HEK293 (cell line): Measurements from ENCODE around the gene BLM.

Source experiments
- CTCF ChIA-PET: fragments of 350-600 bp; formaldehyde crosslinking; extraction: SDS; loops from one replicate; lab custom pipeline; 2021; ENCODE audit warnings: antibody characterized with exemption; lab: Yijun Ruan, JAX
- POLR2A ChIA-PET: fragments of 300-600 bp; formaldehyde crosslinking; extraction: SDS; loops from one replicate; lab custom pipeline; 2020; ENCODE audit warnings: antibody characterized with exemption, inconsistent platforms; lab: Yijun Ruan, JAX
- H3K27ac ChIP-seq: fragments of 200-500 bp; sonication (Bioruptor generic); 2 replicates; pipeline ENCODE4 v1.5.1; 2014; ENCODE audit warnings: low read depth, low read length, control low read depth, inconsistent platforms; ENCODE audit errors: extremely low read depth
- H3K36me3 ChIP-seq, 2 experiments: fragments of 200-500 bp in 1 of 2; sonication (Bioruptor generic) in 1 of 2; 1 replicate in 1 of 2; 2 replicates in 1 of 2; pipeline ENCODE4 v1.5.1; 2014 to 2017; ENCODE audit warnings: inconsistent platforms in 2 of 2, low read length in 2 of 2; ENCODE audit not compliant: control insufficient read depth in 2 of 2, insufficient read depth in 1 of 2
- H3K4me1 ChIP-seq: fragments of 200-500 bp; sonication (Bioruptor generic); 2 replicates; pipeline ENCODE4 v1.5.1; 2014; ENCODE audit warnings: mild to moderate bottlenecking, low read length, inconsistent platforms; ENCODE audit not compliant: control insufficient read depth, insufficient read depth
- H3K4me3 ChIP-seq: 2 replicates; pipeline ENCODE4 v1.5.1; 2011; ENCODE audit warnings: low read depth, mild to moderate bottlenecking, control low read depth, low read length, moderate library complexity
- H3K9me3 ChIP-seq: fragments of 200-500 bp; sonication (Bioruptor generic); 2 replicates; pipeline ENCODE4 v1.5.1; 2014; ENCODE audit warnings: low read depth, low read length, inconsistent platforms; ENCODE audit not compliant: control insufficient read depth, insufficient read depth
- ELK4 ChIP-seq: IDR thresholded peaks from 2 replicates; pipeline ENCODE4 v1.6.1; 2011; ENCODE audit warnings: mild to moderate bottlenecking, low read depth, low read length, borderline replicate concordance
- GLIS1 ChIP-seq: fragments of 450-650 bp; formaldehyde crosslinking; IDR thresholded peaks from 2 replicates; pipeline ENCODE4 v1.5.1; 2016; ENCODE audit warnings: missing biosample characterization, missing genetic modification characterization
- GLIS2 ChIP-seq: fragments of 450-650 bp; formaldehyde crosslinking; IDR thresholded peaks from 2 replicates; pipeline ENCODE4 v1.5.1; 2016; ENCODE audit warnings: missing biosample characterization, missing genetic modification characterization
- KLF10 ChIP-seq: fragments of 450-650 bp; IDR thresholded peaks from 2 replicates; pipeline ENCODE4 v1.5.1; 2018; ENCODE audit warnings: missing biosample characterization, mild to moderate bottlenecking, missing genetic modification characterization
- SCRT1 ChIP-seq: fragments of 450-650 bp; formaldehyde crosslinking; IDR thresholded peaks from 2 replicates; pipeline ENCODE4 v1.5.1; 2016; ENCODE audit warnings: missing biosample characterization, missing genetic modification characterization, borderline replicate concordance
- SCRT2 ChIP-seq: fragments of 450-650 bp; formaldehyde crosslinking; IDR thresholded peaks from 2 replicates; pipeline ENCODE4 v1.5.1; 2016; ENCODE audit warnings: missing biosample characterization, missing genetic modification characterization
- SP2 ChIP-seq: fragments of 450-650 bp; formaldehyde crosslinking; IDR thresholded peaks from 2 replicates; pipeline ENCODE4 v1.5.1; 2016; ENCODE audit warnings: missing biosample characterization, missing genetic modification characterization
- SP3 ChIP-seq: fragments of 450-650 bp; formaldehyde crosslinking; IDR thresholded peaks from 2 replicates; pipeline ENCODE4 v1.5.1; 2016; ENCODE audit warnings: missing biosample characterization, missing genetic modification characterization
- TRIM28 ChIP-seq: IDR thresholded peaks from 2 replicates; pipeline ENCODE4 v1.6.1; 2011; ENCODE audit warnings: low read length, control low read depth, borderline replicate concordance
- YY1 ChIP-seq: fragments of 450-650 bp; formaldehyde crosslinking; IDR thresholded peaks from 2 replicates; pipeline ENCODE4 v1.5.1; 2018; ENCODE audit warnings: missing biosample characterization, missing genetic modification characterization
- ZBTB48 ChIP-seq: fragments of 450-650 bp; formaldehyde crosslinking; IDR thresholded peaks from 2 replicates; pipeline ENCODE4 v1.5.1; 2016; ENCODE audit warnings: missing biosample characterization, missing genetic modification characterization
- ZNF112 ChIP-seq: fragments of 450-650 bp; formaldehyde crosslinking; IDR thresholded peaks from 2 replicates; pipeline ENCODE4 v1.5.0; 2017; ENCODE audit warnings: missing biosample characterization, missing genetic modification characterization
- ZNF157 ChIP-seq: fragments of 450-650 bp; formaldehyde crosslinking; IDR thresholded peaks from 2 replicates; pipeline ENCODE4 v1.5.1; 2016; ENCODE audit warnings: missing biosample characterization, missing genetic modification characterization
- ZNF169 ChIP-seq: fragments of 450-650 bp; formaldehyde crosslinking; IDR thresholded peaks from 2 replicates; pipeline ENCODE4 v1.5.1; 2016; ENCODE audit warnings: missing biosample characterization, missing genetic modification characterization
- ZNF26 ChIP-seq: fragments of 450-650 bp; formaldehyde crosslinking; IDR thresholded peaks from 2 replicates; pipeline ENCODE4 v1.5.1; 2016; ENCODE audit warnings: missing biosample characterization, missing genetic modification characterization
- ZNF302 ChIP-seq: fragments of 450-650 bp; formaldehyde crosslinking; IDR thresholded peaks from 2 replicates; pipeline ENCODE4 v1.5.1; 2016; ENCODE audit warnings: missing biosample characterization, missing genetic modification characterization, low read depth
- ZNF311 ChIP-seq: fragments of 450-650 bp; formaldehyde crosslinking; IDR thresholded peaks from 2 replicates; pipeline ENCODE4 v1.5.1; 2017; ENCODE audit warnings: missing biosample characterization, missing genetic modification characterization, borderline replicate concordance
- ZNF335 ChIP-seq: fragments of 450-650 bp; formaldehyde crosslinking; conservative IDR thresholded peaks from 2 replicates; pipeline ENCODE4 v1.5.1; 2016; ENCODE audit warnings: missing biosample characterization, missing genetic modification characterization
- ZNF426 ChIP-seq: fragments of 450-650 bp; formaldehyde crosslinking; IDR thresholded peaks from 2 replicates; pipeline ENCODE4 v1.5.1; 2017; ENCODE audit warnings: missing biosample characterization, missing genetic modification characterization, mild to moderate bottlenecking, inconsistent platforms, moderate library complexity
- ZNF514 ChIP-seq: fragments of 450-650 bp; formaldehyde crosslinking; IDR thresholded peaks from 2 replicates; pipeline ENCODE4 v1.5.1; 2016; ENCODE audit warnings: missing biosample characterization, missing genetic modification characterization
- ZNF548 ChIP-seq: fragments of 450-650 bp; formaldehyde crosslinking; IDR thresholded peaks from 2 replicates; pipeline ENCODE4 v1.5.1; 2016; ENCODE audit warnings: missing biosample characterization, missing genetic modification characterization
- ZNF600 ChIP-seq: fragments of 450-650 bp; formaldehyde crosslinking; IDR thresholded peaks from 2 replicates; pipeline ENCODE4 v1.5.1; 2016; ENCODE audit warnings: missing biosample characterization, missing genetic modification characterization
- ZNF707 ChIP-seq: fragments of 450-650 bp; formaldehyde crosslinking; IDR thresholded peaks from 2 replicates; pipeline ENCODE4 v1.5.1; 2016; ENCODE audit warnings: missing biosample characterization, missing genetic modification characterization
- ZSCAN30 ChIP-seq: fragments of 450-650 bp; IDR thresholded peaks from 2 replicates; pipeline ENCODE4 v1.5.1; 2018; ENCODE audit warnings: missing biosample characterization, mild to moderate bottlenecking, missing genetic modification characterization, moderate library complexity
- TF ChIP-seq, protein P1 (sequence below): fragments of 450-650 bp; IDR thresholded peaks from 2 replicates; pipeline ENCODE4 v1.5.1; 2018; ENCODE audit warnings: missing biosample characterization, missing genetic modification characterization
- TF ChIP-seq, protein P2 (sequence below): fragments of 450-650 bp; formaldehyde crosslinking; IDR thresholded peaks from 2 replicates; pipeline ENCODE4 v1.5.1; 2016; ENCODE audit warnings: missing biosample characterization, missing genetic modification characterization

BLM gene

GRCh38 chr15:90790057-90790456 lies 72.9 kb downstream of the BLM start:
- no peaks in the 10 kb centered on the region for H3K9me3 ChIP-seq
- no peaks in the 10 kb centered on the region for H3K4me1 ChIP-seq
- H3K4me3 ChIP-seq, result no peak overlapping the region
- CTCF ChIA-PET, result interaction anchor here (0.7 to 1.2 kb wide), 4 partner anchors 16 to 734 kb away, joined by 3 to 5 read pairs (median 4); no protein-coding TSS in a partner anchor
- POLR2A ChIA-PET, result interaction anchor here (0.6 to 0.7 kb wide), 3 partner anchors 31 to 542 kb away, joined by 4 to 9 read pairs (median 7); no protein-coding TSS in a partner anchor
- H3K27ac ChIP-seq, result no peak overlapping the region
- H3K36me3 ChIP-seq, result peaks cover 63 to 75% of the 10 kb centered on the region in 2 experiments
- 0 out of 2 replicates have a peak, but pooled peaks have one; percentile 26 for TF ChIP-seq SCRT2 (tag by site-specific recombination)
- no peak for TF ChIP-seq ZNF157 (tag by site-specific recombination)
- no peak for TF ChIP-seq ZNF426 (tag by site-specific recombination)
- no peak for TF ChIP-seq SCRT1 (tag by site-specific recombination)

DNA sequence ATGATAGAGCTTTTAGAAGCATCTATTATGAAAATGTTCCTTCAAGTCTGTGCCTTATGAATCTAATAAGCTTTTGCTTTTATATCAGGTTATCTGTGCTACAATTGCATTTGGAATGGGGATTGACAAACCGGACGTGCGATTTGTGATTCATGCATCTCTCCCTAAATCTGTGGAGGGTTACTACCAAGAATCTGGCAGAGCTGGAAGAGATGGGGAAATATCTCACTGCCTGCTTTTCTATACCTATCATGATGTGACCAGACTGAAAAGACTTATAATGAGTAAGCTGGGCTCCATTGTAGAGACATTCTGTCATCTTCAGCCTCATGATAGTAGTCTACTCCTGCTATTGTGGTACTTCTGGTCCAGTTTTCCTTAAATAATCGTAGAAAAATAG lies 73.4 kb downstream of the BLM start:
- CTCF ChIA-PET, result interaction anchor here (0.8 to 1.0 kb wide), 2 partner anchors 15 to 142 kb away, joined by 3 to 4 read pairs; no protein-coding TSS in a partner anchor
- POLR2A ChIA-PET, result interaction anchor here (0.6 kb wide), 1 partner anchor 542 kb away, joined by 7 read pairs; no protein-coding TSS in a partner anchor
- peaks cover 62 to 75% of the 10 kb centered on the region in 2 experiments for H3K36me3 ChIP-seq

DNA sequence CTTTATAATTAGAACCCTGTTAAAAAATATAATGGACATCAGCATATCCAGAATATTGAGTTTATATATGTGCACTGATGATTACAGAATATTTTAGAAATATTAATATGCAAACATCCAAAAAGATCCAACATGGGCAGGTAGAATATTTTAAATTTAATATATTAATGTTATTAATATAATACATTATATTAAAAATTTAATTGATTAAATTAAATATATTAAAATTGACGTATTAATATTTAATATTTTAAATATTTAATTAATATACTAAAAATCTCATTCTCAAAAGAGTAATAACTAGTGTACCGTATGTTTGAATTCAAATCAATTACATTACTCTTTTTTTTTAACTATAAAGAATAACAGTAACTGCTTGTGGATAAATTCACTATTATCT lies 77.4 kb downstream of the BLM start:
- POLR2A ChIA-PET, result no interaction called here

More for the DNA sequence above, 73.4 kb downstream of the BLM start:
- H3K9me3 ChIP-seq, result no peaks in the 10 kb centered on the region
- H3K4me3 ChIP-seq, result no peak overlapping the region
- H3K4me1 ChIP-seq, result no peaks in the 10 kb centered on the region
- no peak overlapping the region for H3K27ac ChIP-seq
- TF ChIP-seq SP2, result no peak
- no peak for TF ChIP-seq ZNF707 (tag by site-specific recombination)
- no peak for TF ChIP-seq KLF10 (tag by site-specific recombination)
- TF ChIP-seq ELK4, result no peak
- no peak for TF ChIP-seq ZNF26
- no peak for TF ChIP-seq YY1 (tag by site-specific recombination)
- no peak for TF ChIP-seq ZNF600 (tag by site-specific recombination)
- TF ChIP-seq GLIS2 (tag by site-specific recombination), result no peak
- no peak for TF ChIP-seq ZNF548 (tag by site-specific recombination)
- TF ChIP-seq GLIS1 (tag by site-specific recombination), result no peak
- no peak for TF ChIP-seq ZNF311 (tag by site-specific recombination)
- TF ChIP-seq, protein P1, sequence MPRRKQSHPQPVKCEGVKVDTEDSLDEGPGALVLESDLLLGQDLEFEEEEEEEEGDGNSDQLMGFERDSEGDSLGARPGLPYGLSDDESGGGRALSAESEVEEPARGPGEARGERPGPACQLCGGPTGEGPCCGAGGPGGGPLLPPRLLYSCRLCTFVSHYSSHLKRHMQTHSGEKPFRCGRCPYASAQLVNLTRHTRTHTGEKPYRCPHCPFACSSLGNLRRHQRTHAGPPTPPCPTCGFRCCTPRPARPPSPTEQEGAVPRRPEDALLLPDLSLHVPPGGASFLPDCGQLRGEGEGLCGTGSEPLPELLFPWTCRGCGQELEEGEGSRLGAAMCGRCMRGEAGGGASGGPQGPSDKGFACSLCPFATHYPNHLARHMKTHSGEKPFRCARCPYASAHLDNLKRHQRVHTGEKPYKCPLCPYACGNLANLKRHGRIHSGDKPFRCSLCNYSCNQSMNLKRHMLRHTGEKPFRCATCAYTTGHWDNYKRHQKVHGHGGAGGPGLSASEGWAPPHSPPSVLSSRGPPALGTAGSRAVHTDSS (tag by site-specific recombination), result no peak
- no peak for TF ChIP-seq ZNF514
- TF ChIP-seq SP3 (tag by site-specific recombination), result no peak
- no peak for TF ChIP-seq ZNF302
- TF ChIP-seq TRIM28, result no peak
- TF ChIP-seq ZBTB48 (tag by site-specific recombination), result no peak
- TF ChIP-seq ZNF335 (tag by site-specific recombination), result no peak
- no peak for TF ChIP-seq ZSCAN30
- TF ChIP-seq ZNF169 (tag by site-specific recombination), result no peak
- TF ChIP-seq, all 188 proteins: peak for 0

More for the DNA sequence above, 77.4 kb downstream of the BLM start:
- Histone ChIP-seq H3K36me3 (peaks cover 59 to 63% of the 10 kb centered on the region in 2 experiments), H3K27ac (no peak overlapping the region), H3K4me1 (no peaks in the 10 kb centered on the region), H3K9me3 (no peaks in the 10 kb centered on the region), H3K4me3 (no peak overlapping the region)
- CTCF ChIA-PET, result interaction anchor here (1.4 kb wide), 1 partner anchor 91 kb away, joined by 4 read pairs; no protein-coding TSS in a partner anchor
- no peak for TF ChIP-seq ZNF112 (tag by site-specific recombination)
- TF ChIP-seq ZNF548 (tag by site-specific recombination), result no peak
- TF ChIP-seq, protein P2, sequence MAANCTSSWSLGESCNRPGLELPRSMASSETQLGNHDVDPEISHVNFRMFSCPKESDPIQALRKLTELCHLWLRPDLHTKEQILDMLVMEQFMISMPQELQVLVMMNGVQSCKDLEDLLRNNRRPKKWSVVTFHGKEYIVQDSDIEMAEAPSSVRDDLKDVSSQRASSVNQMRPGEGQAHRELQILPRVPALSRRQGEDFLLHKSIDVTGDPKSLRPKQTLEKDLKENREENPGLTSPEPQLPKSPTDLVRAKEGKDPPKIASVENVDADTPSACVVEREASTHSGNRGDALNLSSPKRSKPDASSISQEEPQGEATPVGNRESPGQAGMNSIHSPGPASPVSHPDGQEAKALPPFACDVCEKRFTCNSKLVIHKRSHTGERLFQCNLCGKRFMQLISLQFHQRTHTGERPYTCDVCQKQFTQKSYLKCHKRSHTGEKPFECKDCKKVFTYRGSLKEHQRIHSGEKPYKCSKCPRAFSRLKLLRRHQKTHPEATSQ (tag by site-specific recombination), result no peak
